HG03066 (cell line): ENCODE data around the gene DNAJC12.
"Not testable (repeated sequence)": the region's sequence is repeated elsewhere in the genome, so short reads cannot be mapped to it uniquely, and the experiment has no call there.

Experiments used
- ATAC-seq: cut with Tn5 transposase; IDR thresholded peaks from one replicate; pipeline ENCODE4 v1.9.1; 2021; ENCODE audit warnings: low read depth; ENCODE audit not compliant: unreplicated experiment

DNAJC12 gene

DNA sequence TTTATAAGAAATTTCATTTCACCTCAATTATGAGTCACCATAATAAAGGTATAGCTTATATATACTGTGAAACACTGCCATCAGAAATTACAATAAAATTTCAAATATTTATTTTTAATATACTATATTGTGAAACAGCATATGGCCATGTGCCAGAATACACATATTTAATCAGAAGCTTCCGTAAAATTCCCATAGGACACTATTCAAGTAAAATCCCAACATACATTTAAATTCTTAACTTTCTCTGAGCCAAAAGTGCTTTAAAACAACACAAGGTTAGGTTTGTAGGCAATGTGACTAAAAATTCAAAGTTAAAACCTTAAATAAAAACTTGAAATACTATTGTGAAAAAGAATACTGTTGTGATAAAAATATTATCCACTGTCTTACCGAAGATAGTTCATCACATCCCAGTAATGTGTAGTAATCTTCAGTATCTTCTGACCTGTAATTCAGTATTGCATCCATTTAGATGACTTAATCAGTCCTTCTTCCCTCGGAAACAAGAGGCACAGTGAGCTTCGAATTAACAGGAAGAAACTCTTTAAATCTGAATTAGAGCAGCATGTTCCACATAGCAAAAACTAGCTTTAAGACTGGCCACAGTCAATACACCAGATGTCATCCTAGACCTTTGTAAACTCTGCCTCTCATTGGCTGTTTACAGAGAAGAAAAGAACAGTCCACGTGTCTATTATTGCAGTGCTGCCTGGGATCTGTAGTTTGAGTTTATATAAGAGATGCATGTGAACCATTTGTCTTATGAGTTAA is at the start of gene DNAJC12:
TSS of gene DNAJC12 (minus strand) at position 648 of the 774 bp plus-strand sequence. CDS start at position 471, 177 bp downstream.
- ATAC-seq, result no peak

DNA sequence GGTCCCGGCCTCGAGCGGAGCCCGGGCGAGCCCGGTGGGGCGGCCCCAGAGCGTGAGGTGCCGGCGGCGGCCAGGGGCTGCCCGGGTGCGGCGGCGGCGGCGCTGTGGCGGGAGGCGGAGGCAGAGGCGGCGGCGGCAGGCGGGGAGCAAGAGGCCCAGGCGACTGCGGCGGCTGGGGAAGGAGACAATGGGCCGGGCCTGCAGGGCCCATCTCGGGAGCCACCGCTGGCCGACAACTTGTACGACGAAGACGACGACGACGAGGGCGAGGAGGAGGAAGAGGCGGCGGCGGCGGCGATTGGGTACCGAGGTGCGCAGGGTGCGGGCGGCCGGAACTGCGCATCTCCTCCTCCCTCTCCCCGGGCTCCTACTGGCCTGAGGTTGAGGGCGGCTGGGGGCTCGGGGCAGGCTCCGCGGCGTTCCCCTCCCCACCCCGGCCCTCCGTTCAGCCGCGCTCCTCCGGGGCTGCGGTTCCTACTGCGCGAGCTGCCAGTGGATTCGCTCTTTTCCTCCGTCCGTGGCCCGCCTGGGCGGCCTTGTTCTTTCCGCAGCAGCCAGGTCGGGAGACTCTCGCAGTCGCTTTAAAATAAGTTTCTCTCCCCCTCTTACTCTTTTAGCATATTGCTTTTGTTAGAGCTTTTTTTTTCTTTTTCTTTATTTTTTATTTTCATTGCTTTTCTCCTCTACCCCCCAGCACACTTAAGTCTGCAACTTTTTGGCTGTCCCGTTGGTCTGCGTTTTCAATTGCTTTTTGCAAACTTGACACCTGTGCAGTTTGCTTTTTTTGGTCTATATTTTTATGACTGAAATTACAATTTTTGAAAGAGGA is 47.1 kb upstream of the DNAJC12 start:
- peak; percentile 57 for ATAC-seq

DNA sequence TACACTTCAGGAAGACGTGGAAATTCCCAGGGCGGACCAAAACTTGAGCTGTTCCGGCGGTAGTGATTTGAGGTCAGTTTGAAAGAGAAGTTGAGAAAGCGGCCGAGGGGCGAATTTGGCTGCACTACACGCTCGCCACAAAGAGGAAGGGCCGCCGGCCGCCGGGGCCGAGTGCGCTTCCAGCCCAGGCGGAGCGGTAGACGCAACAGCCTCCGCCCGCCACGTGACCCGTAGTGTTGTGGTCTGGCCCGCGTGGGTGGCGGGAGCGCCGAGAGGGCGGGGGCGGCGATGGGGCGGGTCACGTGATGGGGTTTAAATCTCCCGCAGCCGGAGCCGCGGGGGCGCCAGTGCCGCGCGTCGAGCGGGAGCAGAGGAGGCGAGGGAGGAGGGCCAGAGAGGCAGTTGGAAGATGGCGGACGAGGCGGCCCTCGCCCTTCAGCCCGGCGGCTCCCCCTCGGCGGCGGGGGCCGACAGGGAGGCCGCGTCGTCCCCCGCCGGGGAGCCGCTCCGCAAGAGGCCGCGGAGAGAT is 46.4 kb upstream of the DNAJC12 start, which contains the start of gene SIRT1:
TSS of gene SIRT1 (plus strand) at position 344 of the 529 bp plus-strand sequence. CDS start at position 410, 66 bp downstream.
- peak; percentile 81 for ATAC-seq

DNA sequence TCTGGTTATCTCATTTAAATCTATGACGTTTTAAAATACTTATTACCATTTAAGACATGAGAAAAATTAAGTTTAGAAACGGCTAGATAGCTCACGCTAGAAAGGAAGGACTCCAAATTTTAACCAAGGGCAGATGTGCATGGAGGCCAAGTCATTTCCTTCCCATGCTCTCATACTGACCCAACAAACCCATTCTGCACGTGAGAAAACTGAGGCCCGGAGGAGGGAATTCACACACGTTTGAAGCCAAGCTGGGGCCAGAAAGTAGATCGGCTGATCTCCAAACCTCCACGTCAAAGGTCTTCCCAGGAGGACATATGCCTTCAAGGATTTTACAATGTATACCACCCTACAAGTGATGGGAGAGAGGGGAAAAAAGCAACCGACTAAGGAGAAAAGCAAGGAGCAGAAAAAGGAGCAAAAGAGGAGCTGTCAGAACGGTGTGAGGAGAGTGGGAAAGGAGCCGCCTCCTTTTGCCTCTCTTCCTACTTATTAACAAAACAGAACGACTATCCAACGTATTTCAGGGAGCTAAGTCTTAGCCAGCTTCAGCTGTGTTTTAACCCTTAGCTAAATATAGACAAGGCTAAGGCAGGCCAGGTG is 45.8 kb upstream of the DNAJC12 start:
- ATAC-seq, result no peak

DNA sequence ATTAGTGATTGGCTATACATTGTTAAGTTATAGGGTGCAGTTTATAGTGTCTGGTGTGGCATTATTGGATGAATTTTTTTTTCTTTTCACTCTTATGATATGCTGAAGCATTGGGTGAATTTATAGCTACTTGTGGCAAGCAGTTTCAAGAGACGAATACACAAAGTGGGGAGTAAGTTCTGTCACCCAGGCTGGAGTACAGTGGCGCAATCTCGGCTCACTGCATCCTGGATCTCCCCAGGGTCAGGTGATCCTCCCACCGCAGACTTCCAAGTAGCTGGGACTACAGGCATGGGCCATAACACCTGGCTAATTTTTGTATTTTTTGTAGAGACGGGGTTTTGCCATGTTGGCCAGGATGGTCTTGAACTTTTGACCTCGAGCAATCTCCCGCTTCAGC is 40.1 kb upstream of the DNAJC12 start:
- ATAC-seq, result no peak

DNA sequence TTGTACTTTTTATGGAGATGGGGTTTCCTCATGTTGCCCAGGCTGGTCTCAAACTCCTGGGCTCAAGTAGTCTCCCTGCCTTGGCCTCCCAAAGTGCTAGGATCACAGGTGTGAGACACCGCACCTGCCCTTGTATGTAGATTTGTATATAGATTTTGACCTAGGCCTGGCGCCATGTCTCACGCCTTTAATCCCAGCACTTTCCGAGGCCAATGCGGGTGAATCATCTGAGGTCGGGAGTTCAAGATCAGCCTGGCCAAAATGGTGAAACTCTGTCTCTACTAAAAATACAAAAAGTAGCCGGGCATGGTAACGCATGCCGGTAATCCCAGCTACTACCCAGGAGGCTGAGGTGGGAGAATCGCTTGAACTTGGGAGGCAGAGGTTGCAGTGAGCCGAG is 39.4 kb upstream of the DNAJC12 start:
- ATAC-seq, result not testable (repeated sequence)

DNA sequence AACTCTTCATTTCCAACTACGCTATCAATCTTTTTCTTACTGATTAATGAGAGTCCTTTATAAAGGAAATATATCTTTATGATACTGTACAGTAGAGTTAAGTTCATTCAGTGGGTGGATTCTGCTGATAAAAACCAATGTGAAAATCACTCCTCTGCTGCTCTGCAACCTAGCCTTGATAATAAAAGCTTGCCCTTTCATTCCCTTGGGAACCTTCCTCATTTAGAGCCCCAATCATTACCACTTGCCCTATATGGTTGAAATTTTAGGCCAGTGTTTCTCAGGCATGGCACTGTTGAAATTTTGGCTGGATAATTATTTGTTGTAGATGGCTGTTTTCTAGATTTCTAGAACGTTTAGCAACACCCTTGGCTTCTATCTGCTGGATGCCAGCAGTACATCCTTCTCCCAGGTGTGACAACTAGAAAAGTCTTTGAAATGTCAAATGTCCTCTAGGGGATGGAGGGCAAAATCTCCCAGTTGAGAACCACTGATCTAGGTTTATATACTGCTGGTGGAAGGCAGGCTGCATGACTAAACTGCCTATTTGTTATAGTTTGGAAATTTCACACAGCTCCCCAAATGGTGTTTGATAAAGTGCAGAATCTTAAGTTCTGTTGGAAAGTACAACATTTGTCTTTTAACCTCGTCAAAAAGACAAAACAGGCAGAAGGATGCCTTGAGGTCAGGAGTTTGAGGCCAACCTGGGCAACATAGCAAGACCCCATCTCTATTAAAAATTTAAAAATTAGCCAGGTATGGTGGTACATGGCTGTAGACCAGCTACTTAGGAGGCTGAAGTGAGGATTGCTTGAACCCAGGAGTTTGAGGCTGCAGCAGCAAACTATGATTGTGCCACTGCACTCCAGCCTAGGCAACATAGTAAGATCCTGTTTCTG is 37.6 kb upstream of the DNAJC12 start:
- ATAC-seq, result no peak

DNA sequence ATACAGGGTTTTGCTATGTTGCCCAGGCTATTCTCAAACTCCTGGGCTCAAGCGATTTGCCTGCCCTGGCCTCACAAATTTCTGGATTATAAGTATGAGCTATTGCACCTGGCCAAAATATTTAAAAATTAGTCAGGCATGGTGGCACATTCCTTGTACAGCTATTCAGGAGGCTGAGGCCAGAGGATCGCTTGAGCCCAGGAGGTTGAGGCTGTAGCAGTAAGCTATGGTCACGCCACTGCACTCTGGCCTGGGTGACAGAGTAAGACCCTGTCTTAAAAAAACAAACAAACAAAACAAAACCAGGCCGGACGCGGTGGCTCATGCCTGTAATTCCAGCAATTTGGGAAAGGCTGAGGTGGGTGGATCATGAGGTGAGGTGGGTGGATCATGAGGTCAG is 32.0 kb upstream of the DNAJC12 start:
- no peak for ATAC-seq

DNA sequence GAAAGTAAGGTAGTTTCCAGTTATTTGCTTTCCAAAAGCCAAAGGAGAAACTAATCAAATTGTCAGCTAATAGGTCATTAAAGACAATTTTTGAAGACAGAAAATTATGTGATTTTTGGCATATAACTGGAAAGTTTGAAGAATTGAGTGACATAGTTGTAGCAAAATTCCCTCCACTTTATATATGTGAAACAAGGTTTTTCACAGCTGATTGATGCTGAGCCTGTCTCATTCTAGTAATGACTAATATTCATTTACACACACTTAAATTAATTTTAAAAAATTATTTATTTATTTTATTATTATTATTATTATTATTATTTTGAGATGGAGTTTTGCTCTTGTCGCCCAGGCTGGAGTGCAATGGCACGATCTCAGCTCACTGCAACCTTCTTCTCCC is 30.1 kb upstream of the DNAJC12 start:
- no peak for ATAC-seq

DNA sequence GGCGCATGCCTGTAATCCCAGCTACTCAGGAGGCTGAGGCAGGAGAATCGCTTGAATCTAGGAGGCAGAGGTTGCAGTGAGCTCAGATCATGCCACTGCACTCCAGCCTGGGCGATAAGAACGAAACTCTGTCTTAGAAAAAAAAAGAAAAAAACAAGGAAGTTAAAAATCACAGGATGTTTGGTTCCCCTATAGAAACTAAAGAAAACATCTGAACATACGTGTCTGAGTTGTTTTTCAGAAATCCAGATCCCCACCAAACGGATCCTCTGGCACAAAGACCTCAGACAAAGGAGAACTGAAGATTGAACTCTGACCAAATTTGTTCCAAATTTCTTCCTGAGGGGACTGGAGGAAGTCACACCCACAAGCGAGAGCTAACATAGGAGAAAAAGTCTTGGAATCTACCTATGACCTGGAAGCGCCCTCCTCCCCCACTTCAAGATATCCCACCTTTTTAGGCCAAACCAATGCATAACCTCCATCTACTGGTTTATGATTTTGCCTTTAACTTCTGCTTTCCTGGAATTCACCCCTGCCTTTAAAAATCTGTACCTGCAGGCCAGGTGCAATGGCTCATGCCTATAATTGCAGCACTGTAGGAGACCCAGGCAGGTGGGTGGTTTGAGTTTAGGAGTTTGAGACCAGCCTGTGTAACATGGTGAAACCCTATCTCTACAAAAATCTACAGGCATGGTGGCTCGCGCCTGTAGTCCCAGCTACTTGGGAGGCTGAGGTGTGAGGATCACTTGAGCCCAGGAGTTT is 26.8 kb upstream of the DNAJC12 start:
- no peak for ATAC-seq

DNA sequence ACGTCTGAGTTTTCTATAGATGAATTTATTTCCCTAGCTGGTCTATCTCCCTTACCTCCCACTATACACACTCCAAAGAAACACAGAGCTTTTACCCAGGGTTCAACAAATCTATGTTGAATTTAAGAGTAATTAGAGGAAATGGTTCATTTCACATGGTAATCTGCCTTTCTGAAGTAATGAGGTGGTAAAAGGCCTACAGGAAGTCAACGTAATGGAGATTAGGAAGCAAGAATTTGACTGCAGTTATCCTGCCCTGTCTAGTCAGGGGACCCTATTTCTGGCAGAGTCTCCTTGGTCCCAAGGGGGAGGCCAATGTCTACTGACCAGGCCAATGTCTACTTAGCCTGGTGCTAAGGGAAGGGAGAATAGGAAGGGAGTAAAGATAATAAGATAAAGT is 25.1 kb upstream of the DNAJC12 start:
- ATAC-seq, result no peak

DNA sequence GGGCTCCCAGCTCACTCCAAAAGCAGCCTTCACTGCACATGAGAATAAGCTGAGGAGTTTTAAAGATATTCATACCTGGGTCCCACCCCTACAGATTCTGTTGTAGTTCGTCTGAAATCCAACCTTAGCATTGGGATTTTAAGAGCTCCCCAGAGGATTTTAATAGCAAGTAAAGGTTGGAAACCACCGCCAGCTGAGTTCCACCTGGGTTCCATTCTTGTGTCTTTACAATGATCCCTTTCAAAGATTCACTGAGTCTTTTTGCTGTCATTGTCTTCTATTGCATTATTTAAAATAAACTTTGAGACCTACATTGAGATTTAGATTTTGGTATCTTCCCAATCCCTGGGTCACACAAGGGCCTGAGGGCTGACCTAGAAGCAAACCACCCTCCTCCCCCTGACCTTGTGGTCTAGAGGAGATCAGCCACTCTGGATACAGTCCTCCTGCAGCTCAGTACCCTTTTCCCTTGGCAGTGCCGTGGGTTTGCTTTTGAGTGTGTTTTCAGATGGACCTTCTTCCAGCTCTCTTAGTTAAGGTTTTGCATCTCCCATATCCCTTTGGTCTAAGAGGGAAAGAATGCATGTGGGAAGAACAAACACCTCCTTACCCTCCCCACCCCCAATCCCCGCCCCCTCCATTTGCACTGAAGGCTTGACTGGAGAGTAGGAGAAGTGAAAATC is 23.9 kb upstream of the DNAJC12 start:
- ATAC-seq, result no peak

DNA sequence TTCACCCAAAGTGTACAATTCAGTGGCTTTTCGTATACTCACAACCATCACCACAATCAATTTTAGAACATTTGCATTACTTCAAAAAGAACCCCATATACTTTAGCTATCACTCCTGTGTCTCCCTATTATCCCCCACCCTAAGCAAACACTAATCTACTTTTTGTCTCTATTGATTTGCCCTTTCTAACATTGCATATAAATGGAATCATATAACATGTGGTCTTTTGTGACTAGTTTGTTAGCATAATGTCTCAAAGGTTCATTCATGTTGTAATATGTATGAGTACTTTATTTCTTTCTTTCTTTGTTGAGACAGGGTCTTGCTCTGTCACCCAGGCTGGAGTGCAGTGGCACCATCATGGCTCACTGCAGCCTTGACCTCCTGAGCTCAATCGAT is 21.0 kb upstream of the DNAJC12 start:
- ATAC-seq, result no peak

DNA sequence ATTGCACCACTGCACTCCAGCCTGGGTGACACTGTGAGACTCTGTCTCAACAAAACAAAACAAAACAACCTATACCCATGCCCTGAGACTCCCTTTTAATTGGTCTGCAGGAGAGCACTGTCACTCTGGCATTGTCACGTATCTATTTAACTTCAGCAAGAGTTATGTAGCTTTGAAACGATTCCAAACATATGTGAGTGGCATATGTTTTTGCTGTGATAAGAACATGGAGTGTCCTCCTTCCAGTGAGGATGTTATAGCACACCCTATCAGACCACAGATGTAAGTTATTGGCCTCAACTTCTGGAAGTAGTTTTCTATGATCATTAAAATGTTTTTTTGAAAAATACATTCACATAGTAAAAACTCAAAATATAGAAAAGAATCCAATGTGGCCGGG is 15.5 kb upstream of the DNAJC12 start:
- no peak for ATAC-seq

DNA sequence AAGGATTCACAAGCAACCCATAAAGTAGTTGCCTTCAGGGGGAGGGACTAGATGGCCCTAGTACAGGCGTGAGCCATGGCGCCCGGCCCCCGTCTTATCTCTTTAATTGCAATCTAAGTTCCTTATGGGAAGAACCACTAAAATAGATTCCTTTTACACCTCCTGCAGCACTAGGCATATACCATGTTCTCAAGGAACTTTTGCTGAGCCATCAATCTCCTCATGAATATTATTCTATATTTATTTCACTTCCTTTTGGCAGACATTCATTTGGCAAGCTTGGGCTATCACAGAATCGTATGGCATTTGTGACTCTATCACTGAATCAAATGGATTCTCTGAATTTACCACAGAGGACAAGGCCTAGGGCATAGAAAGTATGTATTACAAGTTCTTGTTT is 14.8 kb upstream of the DNAJC12 start:
- ATAC-seq, result no peak

DNA sequence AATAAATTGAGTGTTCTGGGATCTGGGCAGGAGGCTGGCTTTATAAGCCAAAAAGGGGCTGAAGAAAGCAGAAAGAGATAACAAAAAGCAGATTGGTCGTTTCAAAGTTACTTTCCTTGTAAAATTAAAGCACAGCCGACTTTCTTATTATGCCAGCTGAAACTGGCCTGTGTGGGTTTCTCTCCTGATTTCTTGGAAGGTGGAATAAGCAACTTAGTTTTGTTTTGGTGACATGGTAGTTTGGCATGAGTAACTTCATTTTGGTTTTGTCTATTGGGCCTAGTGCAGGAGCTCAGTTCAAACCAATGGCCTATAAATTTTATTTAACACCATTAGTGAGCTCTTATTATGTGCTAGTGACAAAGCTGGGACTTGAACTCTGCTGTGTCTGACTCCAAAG is 13.2 kb upstream of the DNAJC12 start:
- ATAC-seq, result no peak

DNA sequence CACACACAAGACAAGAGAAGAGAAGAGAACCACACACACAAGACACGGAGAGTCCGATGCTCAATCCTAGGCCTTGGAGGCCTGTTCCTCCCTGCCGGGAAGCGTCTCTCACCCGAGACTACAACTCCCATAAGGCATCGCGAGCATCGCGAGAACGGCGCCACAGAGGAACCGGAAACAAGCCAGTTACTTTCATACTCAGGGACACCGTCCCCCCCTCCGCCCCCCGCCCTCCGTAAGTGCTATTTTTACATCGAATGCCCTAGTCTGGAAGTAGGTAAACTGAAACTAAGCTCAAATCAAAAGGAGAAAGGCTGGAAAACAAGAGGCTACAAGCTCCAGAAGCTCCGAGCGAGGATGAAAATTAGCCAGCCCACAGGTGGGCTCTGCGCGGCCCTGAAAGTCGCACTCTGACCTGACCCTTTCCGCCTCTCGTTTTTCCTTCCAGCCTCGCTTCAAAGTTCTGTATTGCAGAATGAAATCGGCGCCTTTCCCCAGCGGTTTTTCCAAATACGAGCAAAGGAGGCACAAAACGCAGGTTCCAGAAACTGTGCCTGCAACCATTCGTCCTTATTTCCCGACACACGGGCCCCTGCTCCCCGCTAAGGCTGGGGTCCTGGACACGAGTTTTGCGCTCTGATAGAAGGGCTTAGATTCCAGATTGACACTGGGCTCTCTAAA is 11.5 kb upstream of the DNAJC12 start:
- ATAC-seq, result peak; percentile 96

DNA sequence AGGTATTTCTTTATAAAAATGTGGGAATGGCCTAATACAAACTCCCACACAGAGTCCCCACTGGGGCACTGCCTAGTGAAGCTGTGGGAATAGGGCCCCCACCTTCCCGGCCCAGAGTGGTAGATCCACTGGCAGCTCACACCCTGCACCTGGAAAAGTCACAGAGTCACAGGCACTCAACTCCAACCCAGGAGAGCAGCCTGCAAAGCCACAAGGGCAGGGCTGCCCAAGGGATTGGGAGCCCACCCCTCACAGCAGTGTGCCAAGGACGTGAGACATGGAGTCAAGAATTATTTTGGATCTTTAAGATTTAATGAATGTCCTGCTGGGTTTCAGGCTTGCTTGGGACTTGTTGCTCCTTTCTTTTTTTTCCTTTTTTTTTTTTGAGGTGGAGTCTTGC is 5.3 kb upstream of the DNAJC12 start:
- no peak for ATAC-seq
